ENCODE measurements around the gene COX17.

Gene COX17

DNA sequence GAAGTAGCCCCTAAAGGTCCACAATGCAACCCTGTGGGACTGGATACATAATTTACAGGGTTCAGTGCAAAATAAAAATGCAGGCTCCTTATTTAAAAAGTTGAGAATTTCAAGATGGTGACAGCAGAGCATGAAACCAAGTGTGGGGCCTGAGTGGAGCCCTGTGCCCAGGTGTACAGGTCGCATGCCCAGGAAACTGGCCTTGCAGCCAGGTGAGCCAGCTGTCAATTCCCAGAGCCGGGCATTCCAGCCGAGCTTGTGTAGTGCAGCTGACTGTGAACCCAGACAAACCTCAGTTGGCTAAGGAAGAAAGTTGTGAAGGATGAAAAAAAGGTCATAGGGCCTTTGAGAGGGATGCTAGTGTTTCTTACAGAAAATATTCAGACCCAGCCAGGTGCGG, 44.4 kb downstream of the COX17 start:
- TF ChIP-seq ZFX (IDR thresholded peaks at IDR 0.05; ENCODE audit: borderline replicate concordance) = no peak
- TF ChIP-seq, protein P1, sequence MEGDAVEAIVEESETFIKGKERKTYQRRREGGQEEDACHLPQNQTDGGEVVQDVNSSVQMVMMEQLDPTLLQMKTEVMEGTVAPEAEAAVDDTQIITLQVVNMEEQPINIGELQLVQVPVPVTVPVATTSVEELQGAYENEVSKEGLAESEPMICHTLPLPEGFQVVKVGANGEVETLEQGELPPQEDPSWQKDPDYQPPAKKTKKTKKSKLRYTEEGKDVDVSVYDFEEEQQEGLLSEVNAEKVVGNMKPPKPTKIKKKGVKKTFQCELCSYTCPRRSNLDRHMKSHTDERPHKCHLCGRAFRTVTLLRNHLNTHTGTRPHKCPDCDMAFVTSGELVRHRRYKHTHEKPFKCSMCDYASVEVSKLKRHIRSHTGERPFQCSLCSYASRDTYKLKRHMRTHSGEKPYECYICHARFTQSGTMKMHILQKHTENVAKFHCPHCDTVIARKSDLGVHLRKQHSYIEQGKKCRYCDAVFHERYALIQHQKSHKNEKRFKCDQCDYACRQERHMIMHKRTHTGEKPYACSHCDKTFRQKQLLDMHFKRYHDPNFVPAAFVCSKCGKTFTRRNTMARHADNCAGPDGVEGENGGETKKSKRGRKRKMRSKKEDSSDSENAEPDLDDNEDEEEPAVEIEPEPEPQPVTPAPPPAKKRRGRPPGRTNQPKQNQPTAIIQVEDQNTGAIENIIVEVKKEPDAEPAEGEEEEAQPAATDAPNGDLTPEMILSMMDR (IDR thresholded peaks at IDR 0.05) = no peak
- no peak overlapping the region for H3K27ac ChIP-seq

DNA sequence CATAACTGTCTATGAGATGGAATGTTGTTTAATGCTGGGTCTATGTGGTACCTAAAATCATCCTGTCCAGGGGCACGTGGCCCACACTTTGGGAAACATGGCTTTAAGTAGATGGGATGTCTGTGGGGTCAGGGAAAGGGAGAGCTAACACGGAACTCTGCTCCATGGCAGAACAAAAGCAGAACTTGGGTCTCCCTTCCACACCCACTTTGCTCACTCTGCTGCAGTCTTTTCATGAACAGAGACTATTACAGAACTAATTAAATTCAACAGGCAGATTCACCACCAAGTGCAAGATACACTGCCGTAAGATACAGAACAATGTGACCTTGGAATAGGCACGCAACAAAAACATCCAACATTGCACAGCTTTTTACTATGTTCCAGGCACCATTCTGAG, 45.0 kb downstream of the COX17 start:
- no peak for TF ChIP-seq ZFX (IDR thresholded peaks at IDR 0.05; ENCODE audit: borderline replicate concordance)
- TF ChIP-seq, protein P1 (IDR thresholded peaks at IDR 0.05) = no peak
- no peak overlapping the region for H3K27ac ChIP-seq

DNA sequence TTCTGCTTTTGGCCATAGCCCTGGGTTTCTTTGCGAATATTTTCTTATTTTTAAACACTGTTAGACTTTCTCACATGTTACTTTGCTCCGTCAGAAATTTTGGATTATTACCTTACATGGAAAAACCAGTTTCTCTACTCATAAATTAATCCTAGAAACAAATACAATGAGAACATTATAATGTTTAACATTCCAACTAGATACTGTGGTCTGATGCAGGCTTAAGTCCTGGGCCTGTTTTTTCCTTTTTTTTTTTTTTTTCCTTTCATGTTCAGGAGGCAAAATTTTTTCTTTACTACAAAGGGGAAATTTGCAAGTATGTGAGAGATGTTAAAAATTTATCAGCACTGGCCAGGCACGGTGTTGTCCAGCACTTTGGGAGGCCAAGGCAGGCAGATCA, 45.7 kb downstream of the COX17 start:
- TF ChIP-seq ZFX (IDR thresholded peaks at IDR 0.05; ENCODE audit: borderline replicate concordance) = no peak
- TF ChIP-seq, protein P1 (IDR thresholded peaks at IDR 0.05) = no peak
- H3K27ac ChIP-seq = no peak overlapping the region

DNA sequence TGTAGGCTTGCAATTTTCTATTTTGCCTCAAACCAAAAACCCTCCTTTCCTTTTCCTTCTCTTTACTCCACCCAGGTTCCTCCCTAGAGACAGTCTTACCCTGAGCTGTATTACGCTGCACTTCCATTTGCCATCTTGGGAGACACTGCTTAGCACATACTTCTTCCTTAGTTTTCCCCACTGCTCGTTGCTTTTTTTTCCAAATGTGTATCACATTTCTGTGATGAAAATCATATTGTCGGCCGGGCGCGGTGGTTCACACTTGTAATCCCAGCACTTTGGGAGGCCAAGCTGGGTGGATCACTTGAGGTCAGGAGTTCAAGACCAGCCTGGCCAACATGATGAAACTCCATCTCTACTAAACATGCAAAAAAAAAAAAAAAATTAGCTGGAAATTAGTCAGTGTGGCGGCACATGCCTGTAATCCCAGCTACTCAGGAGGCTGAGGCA, 46.3 kb downstream of the COX17 start:
- TF ChIP-seq, protein P1 (IDR thresholded peaks at IDR 0.05) = no peak
- no peak for TF ChIP-seq ZFX (IDR thresholded peaks at IDR 0.05; ENCODE audit: borderline replicate concordance)
- no peak overlapping the region for H3K27ac ChIP-seq

DNA sequence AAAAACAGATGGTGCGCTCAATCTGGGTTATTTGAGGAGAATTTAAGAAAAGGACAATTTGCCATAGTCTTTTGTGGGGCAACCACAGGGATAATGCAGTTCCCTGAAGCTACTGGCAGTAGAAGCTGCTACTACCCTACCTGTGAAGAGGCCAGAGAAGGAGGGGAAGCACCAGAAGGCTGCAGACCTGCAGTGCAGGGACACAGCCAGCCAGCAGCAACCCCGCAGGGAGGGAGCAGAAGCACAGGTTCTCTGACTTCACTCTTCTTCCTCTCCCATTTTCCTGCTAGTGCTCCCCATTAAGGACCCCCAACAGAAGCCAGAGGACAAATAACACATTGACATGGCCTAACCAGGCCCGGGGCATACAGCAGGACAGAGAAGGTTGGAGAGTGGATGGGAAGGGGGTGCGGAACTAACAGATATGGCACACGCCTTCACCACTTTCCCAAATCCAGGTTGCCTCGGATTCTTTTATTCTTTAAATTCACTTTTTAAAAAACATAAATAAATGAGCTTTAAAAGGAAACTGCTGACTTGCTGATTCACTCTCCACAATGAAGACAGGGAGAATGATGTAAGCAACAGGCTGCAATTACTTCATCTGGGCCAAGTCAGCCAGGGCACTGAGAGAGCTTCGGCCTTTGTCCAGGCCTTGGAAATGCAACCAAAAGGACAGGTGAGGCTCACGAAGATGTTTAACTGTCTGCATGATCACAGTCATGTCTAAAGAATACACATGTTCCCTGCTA, 46.9 kb downstream of the COX17 start:
- no peak overlapping the region for H3K27ac ChIP-seq
- no peak for TF ChIP-seq ZFX (IDR thresholded peaks at IDR 0.05; ENCODE audit: borderline replicate concordance)
- TF ChIP-seq, protein P1 (IDR thresholded peaks at IDR 0.05) = no peak

DNA sequence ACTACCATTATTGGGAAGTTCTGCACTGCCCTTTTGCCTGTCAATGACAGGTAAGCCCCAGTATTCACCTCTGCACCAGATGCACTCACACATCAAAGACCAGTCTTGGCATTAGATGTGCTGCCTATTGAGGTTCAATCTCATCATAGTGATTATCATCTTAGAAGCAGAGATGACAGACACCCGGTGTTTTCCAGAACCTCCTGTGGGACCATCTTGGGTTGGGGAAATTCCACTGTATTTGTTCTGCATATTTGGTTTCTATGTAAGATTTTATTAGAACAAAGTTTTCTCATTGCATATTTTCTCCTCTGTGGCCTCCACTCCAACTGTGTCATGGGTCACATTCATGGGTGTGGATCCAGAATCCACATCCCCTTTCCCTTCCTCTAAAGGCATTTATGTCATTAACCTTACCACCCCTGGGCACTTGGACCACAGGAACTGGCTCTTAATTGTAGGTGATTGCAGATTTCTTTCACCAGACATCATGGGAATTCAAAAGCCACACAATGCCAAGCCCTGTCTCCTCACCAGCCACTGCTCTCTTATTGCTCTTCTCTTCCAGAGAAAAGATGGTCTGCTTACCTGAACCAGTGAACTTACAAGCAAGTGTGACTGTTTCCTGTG, 48.3 kb downstream of the COX17 start:
- TF ChIP-seq, protein P1 (IDR thresholded peaks at IDR 0.05) = no peak
- TF ChIP-seq ZFX (IDR thresholded peaks at IDR 0.05; ENCODE audit: borderline replicate concordance) = no peak
- no peak overlapping the region for H3K27ac ChIP-seq

DNA sequence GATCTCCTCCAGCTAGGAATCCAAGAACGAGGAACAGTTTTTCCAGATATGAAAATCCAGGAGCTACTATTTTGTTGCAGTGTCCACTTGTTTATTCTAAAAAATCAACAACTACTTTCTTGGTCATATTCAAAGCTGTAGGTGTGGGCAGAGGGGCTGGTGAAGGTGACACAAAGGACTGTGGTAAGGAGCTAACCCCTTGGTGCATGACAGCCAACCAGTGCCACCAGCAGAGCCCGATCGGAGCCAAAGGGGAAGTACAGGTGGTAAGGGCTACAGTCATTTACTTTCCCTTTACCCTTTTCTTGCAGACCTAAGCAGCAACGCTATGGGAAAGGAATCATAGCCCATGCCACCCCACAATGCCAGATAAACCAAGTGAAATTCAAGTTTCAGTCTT, 48.8 kb downstream of the COX17 start:
- TF ChIP-seq, protein P1 (IDR thresholded peaks at IDR 0.05) = no peak
- no peak overlapping the region for H3K27ac ChIP-seq
